ENCODE measurements around the gene CSF2. TPM values are rescaled to one million over a fixed set of nuclear protein-coding genes. Genes with fewer than 3 reads are reported as not detected.

Gene CSF2
- total RNA-seq, result 100 to 1,000 TPM; 397 to 412 TPM

DNA sequence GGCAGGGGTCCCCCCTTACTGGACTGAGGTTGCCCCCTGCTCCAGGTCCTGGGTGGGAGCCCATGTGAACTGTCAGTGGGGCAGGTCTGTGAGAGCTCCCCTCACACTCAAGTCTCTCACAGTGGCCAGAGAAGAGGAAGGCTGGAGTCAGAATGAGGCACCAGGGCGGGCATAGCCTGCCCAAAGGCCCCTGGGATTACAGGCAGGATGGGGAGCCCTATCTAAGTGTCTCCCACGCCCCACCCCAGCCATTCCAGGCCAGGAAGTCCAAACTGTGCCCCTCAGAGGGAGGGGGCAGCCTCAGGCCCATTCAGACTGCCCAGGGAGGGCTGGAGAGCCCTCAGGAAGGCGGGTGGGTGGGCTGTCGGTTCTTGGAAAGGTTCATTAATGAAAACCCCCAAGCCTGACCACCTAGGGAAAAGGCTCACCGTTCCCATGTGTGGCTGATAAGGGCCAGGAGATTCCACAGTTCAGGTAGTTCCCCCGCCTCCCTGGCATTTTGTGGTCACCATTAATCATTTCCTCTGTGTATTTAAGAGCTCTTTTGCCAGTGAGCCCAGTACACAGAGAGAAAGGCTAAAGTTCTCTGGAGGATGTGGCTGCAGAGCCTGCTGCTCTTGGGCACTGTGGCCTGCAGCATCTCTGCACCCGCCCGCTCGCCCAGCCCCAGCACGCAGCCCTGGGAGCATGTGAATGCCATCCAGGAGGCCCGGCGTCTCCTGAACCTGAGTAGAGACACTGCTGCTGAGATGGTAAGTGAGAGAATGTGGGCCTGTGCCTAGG lies at the start of gene CSF2:
Gene CSF2, plus strand, starts transcription at position 559 of the 783 bp plus-strand sequence. Its CDS starts 35 bp downstream, at position 594.
- ChIA-PET POLR2A (interaction anchor here (1.8 kb wide), 1 partner anchor 29 kb away, joined by 6 read pairs; no protein-coding TSS in a partner anchor), CTCF (interaction anchor here (0.7 to 1.8 kb wide), 4 partner anchors 8 to 312 kb away, joined by 3 to 8 read pairs (median 3); no protein-coding TSS in a partner anchor)

DNA sequence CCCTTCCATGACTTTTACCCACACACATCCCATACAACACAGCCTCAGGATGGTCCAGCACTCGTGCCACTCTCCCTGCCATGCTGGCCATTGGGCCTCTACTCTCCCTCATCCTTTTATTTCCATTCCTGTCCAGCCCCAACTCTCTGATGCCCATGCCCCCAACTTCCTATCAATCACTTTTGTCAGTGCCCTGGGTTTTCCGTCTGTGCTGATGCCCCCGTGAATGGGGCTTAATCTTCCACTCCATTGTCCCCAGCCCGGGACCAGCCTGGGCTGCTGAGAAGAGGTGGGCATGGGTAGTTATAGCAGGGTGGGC lies 49.5 kb upstream of the CSF2 start:
- ChIA-PET POLR2A (no interaction called here), CTCF (interaction anchor here (0.9 to 1.6 kb wide), 2 partner anchors 17 to 43 kb away, joined by 3 to 6 read pairs; no protein-coding TSS in a partner anchor)

DNA sequence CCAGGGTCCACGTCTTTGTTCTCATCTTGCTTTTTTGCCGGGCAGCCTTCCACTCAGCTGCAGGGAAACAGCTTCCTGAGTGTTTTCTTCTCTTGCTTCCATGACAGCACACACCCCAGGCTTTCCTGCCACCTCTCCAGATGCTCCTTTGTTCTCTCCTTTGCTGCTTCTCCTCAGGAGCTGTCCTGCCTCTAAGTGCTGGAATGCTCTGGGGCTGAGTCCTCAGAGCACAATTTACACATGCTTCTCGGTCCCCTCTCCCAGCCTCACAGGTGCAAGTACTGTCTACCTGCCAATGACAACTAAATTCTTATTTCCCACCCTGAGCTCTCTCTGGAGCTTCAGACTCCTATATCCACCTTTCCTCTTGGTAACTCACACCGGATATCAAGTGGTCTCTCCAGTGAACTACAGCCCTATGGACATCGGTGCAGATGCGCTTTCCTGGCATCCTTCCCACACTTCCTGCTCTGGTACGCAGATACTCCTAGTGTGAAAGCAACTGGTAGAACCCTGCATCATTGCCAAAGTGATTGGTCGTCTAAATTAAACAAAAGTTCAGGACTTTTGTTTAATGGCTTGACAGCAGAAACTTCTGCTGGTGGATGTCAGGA lies 48.7 kb upstream of the CSF2 start:
- POLR2A ChIA-PET, result no interaction called here
- CTCF ChIA-PET, result interaction anchor here (1.6 kb wide), 1 partner anchor 17 kb away, joined by 6 read pairs; no protein-coding TSS in a partner anchor

DNA sequence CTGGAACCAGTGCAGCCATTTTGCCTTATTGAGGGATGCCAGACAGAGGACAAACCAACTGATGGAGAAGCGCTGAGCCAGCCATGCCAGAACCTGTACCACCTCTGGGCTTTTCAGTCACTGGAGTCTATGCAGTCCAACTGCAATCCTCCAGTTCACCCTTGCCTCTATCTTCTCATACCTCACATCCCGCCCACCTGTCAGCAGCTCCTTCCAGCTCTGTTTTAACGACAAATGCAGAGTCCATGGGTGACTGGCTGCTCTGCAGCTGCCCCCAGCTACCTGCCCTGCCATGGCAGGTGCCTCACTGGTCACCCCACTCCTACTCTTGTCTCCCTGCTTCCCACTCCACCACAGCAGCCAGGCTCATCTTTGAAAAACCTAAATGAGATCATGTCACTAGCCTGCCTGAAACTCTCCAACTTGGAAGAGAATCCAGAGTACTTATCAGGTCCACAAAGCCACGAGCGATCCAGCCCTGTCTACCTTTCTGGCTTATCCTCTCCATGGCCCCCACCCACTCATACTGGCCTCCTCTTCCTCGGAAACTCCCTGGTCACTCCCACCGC lies 48.1 kb upstream of the CSF2 start:
- ChIA-PET CTCF (no interaction called here), POLR2A (no interaction called here)

- CTCF ChIA-PET, result no interaction called here
- POLR2A ChIA-PET, result no interaction called here
Measured at GRCh38 chr5:132026516-132027008, 47.0 kb upstream of the CSF2 start.

GRCh38 chr5:132027027-132027426 lies 46.6 kb upstream of the CSF2 start:
- ChIA-PET POLR2A (no interaction called here), CTCF (no interaction called here)

DNA sequence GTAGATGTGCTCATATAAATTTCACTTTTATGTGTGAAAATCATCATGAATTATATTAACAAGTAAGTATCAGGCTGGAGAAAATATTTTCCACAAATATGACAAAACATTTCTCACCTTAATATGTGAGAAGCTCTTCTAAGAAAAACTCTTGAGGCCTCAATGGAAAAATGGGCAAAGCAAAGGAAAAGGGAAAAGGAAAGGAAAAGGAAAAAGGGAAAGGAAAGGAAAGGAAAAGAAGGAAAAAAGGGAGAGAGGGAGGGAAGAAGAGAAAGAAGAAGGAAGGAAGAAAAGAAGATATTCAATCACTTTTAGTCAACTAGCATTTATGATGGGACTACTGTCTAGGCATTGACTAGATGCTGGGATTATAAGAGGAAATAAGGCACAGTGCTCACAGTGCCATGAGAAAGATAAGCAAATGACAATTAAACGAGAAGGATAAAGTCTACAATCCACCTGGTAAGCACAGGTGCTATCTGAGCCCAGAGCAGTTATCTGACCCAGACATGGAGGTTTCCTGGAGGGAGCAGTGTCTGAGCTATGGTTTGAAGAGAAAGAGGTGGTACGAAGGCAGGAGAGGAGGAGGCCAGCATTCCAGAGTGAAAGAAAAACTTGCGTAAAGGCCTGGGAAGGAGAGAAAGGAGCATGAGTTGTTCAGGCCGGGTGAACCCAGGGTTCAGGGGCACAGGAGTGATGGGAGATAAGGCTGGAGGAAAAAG lies 43.8 kb upstream of the CSF2 start:
- ChIA-PET POLR2A (no interaction called here), CTCF (interaction anchor here (0.7 to 1.2 kb wide), 3 partner anchors 33 to 349 kb away, joined by 3 to 6 read pairs (median 3); no protein-coding TSS in a partner anchor)

GRCh38 chr5:132030610-132031009 lies 43.0 kb upstream of the CSF2 start:
- CTCF ChIA-PET, result no interaction called here
- POLR2A ChIA-PET, result no interaction called here

- CTCF ChIA-PET, result no interaction called here
- POLR2A ChIA-PET, result no interaction called here
Measured at GRCh38 chr5:132032196-132032595, 41.4 kb upstream of the CSF2 start.

- POLR2A ChIA-PET, result no interaction called here
- CTCF ChIA-PET, result no interaction called here
Measured at GRCh38 chr5:132033122-132033521, 40.5 kb upstream of the CSF2 start.

GRCh38 chr5:132037353-132037752 lies 36.2 kb upstream of the CSF2 start:
- CTCF ChIA-PET, result no interaction called here
- POLR2A ChIA-PET, result no interaction called here

DNA sequence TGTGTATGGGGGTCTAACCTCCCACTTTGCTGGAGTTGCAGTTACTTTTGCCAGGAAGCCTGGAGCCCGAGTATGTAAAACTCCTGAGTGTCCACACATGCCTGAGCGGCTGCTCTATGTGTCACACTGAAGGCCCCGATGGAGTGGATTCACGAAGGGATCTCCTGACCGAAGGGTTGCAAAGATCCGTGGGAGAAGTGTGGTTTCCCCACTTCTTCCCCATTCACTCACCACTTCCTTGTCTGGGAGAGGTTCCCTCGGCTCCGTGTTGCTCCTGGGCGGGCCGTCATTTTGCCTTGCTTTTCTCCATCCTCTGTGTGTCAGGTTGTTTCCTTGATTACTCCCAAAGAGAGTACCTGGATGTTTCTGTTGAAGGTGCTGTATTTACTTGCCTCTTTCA lies 29.4 kb upstream of the CSF2 start:
- ChIA-PET POLR2A (no interaction called here), CTCF (interaction anchor here (0.5 kb wide), 1 partner anchor 747 kb away, joined by 3 read pairs; no protein-coding TSS in a partner anchor)

DNA sequence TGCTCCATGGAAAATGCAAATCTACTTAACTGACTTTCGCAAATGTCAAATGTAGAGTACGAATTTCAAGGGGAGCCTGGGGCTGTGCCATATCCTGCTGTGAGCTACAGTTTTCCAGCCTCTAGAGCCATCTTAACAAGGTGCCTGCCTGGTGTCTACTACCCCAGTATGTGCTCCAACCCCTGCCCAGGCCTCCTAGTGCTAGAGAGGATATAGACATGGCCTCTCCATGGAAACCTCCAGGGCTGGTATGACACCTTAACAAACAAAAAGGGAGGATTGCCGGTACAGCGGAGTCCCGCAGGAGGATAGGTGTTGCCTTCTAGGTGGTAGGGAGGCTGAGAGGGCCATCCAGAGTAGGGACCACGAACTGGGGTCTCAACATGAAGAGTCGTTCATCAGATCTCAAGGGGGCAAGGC lies 26.7 kb upstream of the CSF2 start:
- CTCF ChIA-PET, result no interaction called here
- POLR2A ChIA-PET, result no interaction called here

DNA sequence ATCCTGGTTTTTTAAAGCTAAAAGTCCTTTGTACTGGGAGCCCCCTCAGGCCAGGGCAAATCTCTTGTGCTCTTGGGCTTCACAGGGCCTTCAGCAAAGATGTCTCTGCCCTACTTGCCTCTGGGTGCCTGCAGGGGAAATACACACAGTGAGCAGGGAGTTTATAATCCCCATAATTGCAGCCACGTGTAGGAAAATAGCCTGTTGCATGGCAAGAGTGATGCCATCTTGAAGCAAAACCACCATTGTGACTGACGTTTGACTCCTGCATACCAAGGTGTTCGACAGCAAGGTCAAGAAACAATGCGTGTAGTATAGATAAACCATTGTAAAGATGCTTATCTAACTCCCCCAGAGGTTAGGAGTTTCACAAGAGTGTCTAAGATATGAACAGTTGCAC lies 24.5 kb upstream of the CSF2 start:
- CTCF ChIA-PET, result no interaction called here
- POLR2A ChIA-PET, result no interaction called here

GRCh38 chr5:132049559-132049958 lies 24.0 kb upstream of the CSF2 start:
- POLR2A ChIA-PET, result no interaction called here

DNA sequence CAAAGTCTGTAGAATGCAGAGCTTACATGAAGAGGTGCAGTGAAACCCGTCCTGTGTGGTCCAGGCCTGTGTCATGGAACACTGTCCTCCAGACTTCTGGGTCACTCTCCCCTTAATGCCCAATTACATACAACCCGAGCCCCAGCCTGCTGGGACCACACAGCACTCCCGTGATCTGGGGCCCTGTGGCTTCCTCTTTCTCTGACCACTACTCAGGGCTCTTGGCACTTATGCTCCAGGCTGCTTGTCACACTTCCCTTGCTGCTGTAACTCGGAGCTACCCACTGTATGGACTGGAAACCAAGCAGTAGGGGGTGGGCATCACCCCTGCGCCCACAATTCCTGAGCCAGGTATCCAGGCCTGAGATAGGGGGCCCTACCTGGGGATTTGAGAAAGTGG lies 23.5 kb upstream of the CSF2 start:
- POLR2A ChIA-PET, result no interaction called here
- CTCF ChIA-PET, result interaction anchor here (1.4 kb wide), 1 partner anchor 13 kb away, joined by 6 read pairs; no protein-coding TSS in a partner anchor

More at GRCh38 chr5:132049559-132049958, 24.0 kb upstream of the CSF2 start:
- CTCF ChIA-PET, result interaction anchor here (1.4 kb wide), 1 partner anchor 13 kb away, joined by 6 read pairs; no protein-coding TSS in a partner anchor

- ChIA-PET POLR2A (no interaction called here), CTCF (interaction anchor here (1.4 kb wide), 1 partner anchor 12 kb away, joined by 6 read pairs; no protein-coding TSS in a partner anchor)
Measured at GRCh38 chr5:132050661-132051552, 22.7 kb upstream of the CSF2 start.

GRCh38 chr5:132052520-132052919 lies 21.1 kb upstream of the CSF2 start:
- ChIA-PET CTCF (interaction anchor here (0.8 kb wide), 2 partner anchors 10 to 31 kb away, joined by 3 to 4 read pairs; no protein-coding TSS in a partner anchor), POLR2A (no interaction called here)

DNA sequence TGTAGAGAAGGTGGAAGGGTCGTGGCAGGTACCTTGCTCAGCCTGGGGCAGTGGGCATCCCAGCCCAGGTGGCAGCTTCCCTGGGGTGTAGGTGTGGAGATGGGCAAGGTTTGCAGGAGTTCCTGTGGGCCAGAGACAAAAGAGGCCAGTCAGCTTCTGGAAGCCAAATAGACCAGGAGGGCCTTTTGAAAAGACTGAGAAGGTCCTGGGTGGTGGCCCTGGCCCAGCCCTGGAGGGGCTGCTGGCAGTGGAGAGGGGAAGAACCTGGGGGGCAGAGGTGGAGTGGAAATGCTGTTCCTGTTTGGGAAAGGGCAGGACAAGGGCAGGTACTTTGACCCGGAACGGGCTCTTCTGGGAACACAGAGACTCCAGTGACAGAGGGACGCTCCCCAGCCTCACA lies 20.1 kb upstream of the CSF2 start:
- ChIA-PET CTCF (interaction anchor here (0.8 kb wide), 2 partner anchors 9 to 30 kb away, joined by 3 to 4 read pairs; no protein-coding TSS in a partner anchor), POLR2A (no interaction called here)

All from activated CD8-positive, alpha-beta memory T cell treated with anti-CD3 and anti-CD28 coated beads for 36 hours (primary cell).